Measurements from ENCODE around the gene POU2F2. TPM values are rescaled to one million over a fixed set of nuclear protein-coding genes. Genes with fewer than 3 reads are reported as not detected.

The POU2F2 gene
- total and polyA plus RNA-seq, 2 donors (not counting 3 experiments of a cell fraction or from before 2014, with no cell fraction given): 4.0 to 4.1 TPM

- POLR2A ChIA-PET: interaction anchor here (1.4 kb wide), 1 partner anchor 22 kb away, joined by 3 read pairs; no protein-coding TSS in a partner anchor
- Histone ChIP-seq H3K4me3 (replicated peaks in 1 of 3; ENCODE audit: insufficient read depth in 1 of 3, low read depth in 1 of 3, low read length in 3 of 3) (no peak overlapping the region), H3K9me3 (replicated peaks; ENCODE audit: control insufficient read depth, insufficient read depth, low read length) (no peaks in the 10 kb centered on the region), H3K36me3 (ENCODE audit: control insufficient read depth in 2 of 2, extremely low read depth in 1 of 2, insufficient read depth in 2 of 2, low read length in 2 of 2) (no peaks in the 10 kb centered on the region), H3K9ac (replicated peaks; ENCODE audit: extremely low read depth, insufficient read depth, low read length) (no peak overlapping the region), H4K20me1 (replicated peaks; ENCODE audit: control insufficient read depth, extremely low read depth, insufficient read depth, low read length) (no peaks in the 10 kb centered on the region), H3K9me1 (replicated peaks; ENCODE audit: control insufficient read depth, extremely low read depth, insufficient read depth, low read length) (no peaks in the 10 kb centered on the region), H3K4me2 (ENCODE audit: insufficient read depth, low read length) (no peak overlapping the region), H3K4me1 (ENCODE audit: control insufficient read depth, extremely low read depth, insufficient read depth, low read length) (peaks cover 29% of the 10 kb centered on the region), H3K27me3 (ENCODE audit: control insufficient read depth in 2 of 2, insufficient read depth in 2 of 2, low read length in 2 of 2) (no peaks in the 10 kb centered on the region), H3K79me2 (ENCODE audit: control insufficient read depth, insufficient read depth, low read length) (no peaks in the 10 kb centered on the region), H2AFZ (ENCODE audit: low read depth, low read length) (no peak overlapping the region), H3K27ac (ENCODE audit: insufficient read depth, low read depth, low read length) (no peak overlapping the region)
- CTCF ChIA-PET: interaction anchor here (0.6 to 1.4 kb wide), 11 partner anchors 9 to 339 kb away, joined by 3 to 17 read pairs (median 5); no protein-coding TSS in a partner anchor
- DNase-seq (ENCODE audit: low read depth, low spot score): peak; percentile 67
- no TSS peak for BruUV-seq (replicated peaks)
- intact Hi-C loops (cut with micrococcal nuclease) (loop anchor here (1.0 to 2.0 kb wide), 5 partner anchors 10 to 133 kb away; partner anchors contain the start of genes RABAC1 and ZNF574), dilution Hi-C loops (cut with MboI; ENCODE audit: extremely low pct_ligation_motif_present, low sequenced_read_pairs) (no loop called here)
- peak; percentile 86 for FAIRE-seq
- no peak for TF ChIP-seq MYC (IDR thresholded peaks at IDR 0.05; ENCODE audit: low read depth, low read length)
- peak; percentile 68 for TF ChIP-seq MAX (IDR thresholded peaks at IDR 0.05; ENCODE audit: insufficient read depth, insufficient read length)
Observed at GRCh38 chr19:42091742-42092141, 40.5 kb downstream of the POU2F2 start.

- no TSS peak for BruUV-seq (replicated peaks)
- CTCF ChIA-PET: interaction anchor here (1.0 to 1.4 kb wide), 7 partner anchors 10 to 338 kb away, joined by 3 to 17 read pairs (median 5); no protein-coding TSS in a partner anchor
Observed at GRCh38 chr19:42091300-42091699, 40.9 kb downstream of the POU2F2 start.

More at GRCh38 chr19:42091300-42091699, 40.9 kb downstream of the POU2F2 start:
- no peaks in the 10 kb centered on the region for H3K79me2 ChIP-seq (ENCODE audit: control insufficient read depth, insufficient read depth, low read length)
- no peak for FAIRE-seq
- no peaks in the 10 kb centered on the region for H4K20me1 ChIP-seq (replicated peaks; ENCODE audit: control insufficient read depth, extremely low read depth, insufficient read depth, low read length)
- intact Hi-C loops (cut with micrococcal nuclease): no loop called here
- no peaks in the 10 kb centered on the region for H3K9me1 ChIP-seq (replicated peaks; ENCODE audit: control insufficient read depth, extremely low read depth, insufficient read depth, low read length)
- no peak overlapping the region for H3K9ac ChIP-seq (replicated peaks; ENCODE audit: extremely low read depth, insufficient read depth, low read length)
- H3K27me3 ChIP-seq (ENCODE audit: control insufficient read depth in 2 of 2, insufficient read depth in 2 of 2, low read length in 2 of 2): no peaks in the 10 kb centered on the region
- H2AFZ ChIP-seq (ENCODE audit: low read depth, low read length): no peak overlapping the region
- no peaks in the 10 kb centered on the region for H3K9me3 ChIP-seq (replicated peaks; ENCODE audit: control insufficient read depth, insufficient read depth, low read length)
- no peak overlapping the region for H3K4me3 ChIP-seq (replicated peaks in 1 of 3; ENCODE audit: insufficient read depth in 1 of 3, low read depth in 1 of 3, low read length in 3 of 3)
- no peak for DNase-seq (ENCODE audit: low read depth, low spot score)
- dilution Hi-C loops (cut with MboI; ENCODE audit: extremely low pct_ligation_motif_present, low sequenced_read_pairs): no loop called here
- H3K4me2 ChIP-seq (ENCODE audit: insufficient read depth, low read length): no peak overlapping the region
- POLR2A ChIA-PET: interaction anchor here (0.6 to 1.4 kb wide), 2 partner anchors 22 to 124 kb away, joined by 3 to 4 read pairs; no protein-coding TSS in a partner anchor
- H3K27ac ChIP-seq (ENCODE audit: insufficient read depth, low read depth, low read length): no peak overlapping the region
- H3K4me1 ChIP-seq (ENCODE audit: control insufficient read depth, extremely low read depth, insufficient read depth, low read length): peaks cover 29% of the 10 kb centered on the region
- TF ChIP-seq MYC (IDR thresholded peaks at IDR 0.05; ENCODE audit: low read depth, low read length) (no peak), POLR2A (IDR thresholded peaks at IDR 0.05; ENCODE audit: low read depth, low read length) (no peak), JUN (IDR thresholded peaks at IDR 0.05; ENCODE audit: borderline replicate concordance, insufficient read depth, insufficient read length, low read depth) (no peak), FOS (IDR thresholded peaks at IDR 0.05; ENCODE audit: borderline replicate concordance, insufficient read depth, low read length) (no peak), GATA2 (IDR thresholded peaks at IDR 0.05; ENCODE audit: insufficient read depth, insufficient read length, low read depth, low read length) (no peak), CTCF (IDR thresholded peaks at IDR 0.05; ENCODE audit: extremely low read depth in 1 of 2, insufficient read depth in 1 of 2, low read depth in 1 of 2, low read length in 2 of 2) (no peak), POLR2AphosphoS5 (IDR thresholded peaks at IDR 0.05; ENCODE audit: insufficient read depth, low read depth, low read length) (no peak)
- H3K36me3 ChIP-seq (ENCODE audit: control insufficient read depth in 2 of 2, extremely low read depth in 1 of 2, insufficient read depth in 2 of 2, low read length in 2 of 2): no peaks in the 10 kb centered on the region
